Measurements from ENCODE around the gene HECTD1.
"Not testable (repeated sequence)": the region's sequence is repeated elsewhere in the genome, so short reads cannot be mapped to it uniquely, and the experiment has no call there.

The HECTD1 gene

DNA sequence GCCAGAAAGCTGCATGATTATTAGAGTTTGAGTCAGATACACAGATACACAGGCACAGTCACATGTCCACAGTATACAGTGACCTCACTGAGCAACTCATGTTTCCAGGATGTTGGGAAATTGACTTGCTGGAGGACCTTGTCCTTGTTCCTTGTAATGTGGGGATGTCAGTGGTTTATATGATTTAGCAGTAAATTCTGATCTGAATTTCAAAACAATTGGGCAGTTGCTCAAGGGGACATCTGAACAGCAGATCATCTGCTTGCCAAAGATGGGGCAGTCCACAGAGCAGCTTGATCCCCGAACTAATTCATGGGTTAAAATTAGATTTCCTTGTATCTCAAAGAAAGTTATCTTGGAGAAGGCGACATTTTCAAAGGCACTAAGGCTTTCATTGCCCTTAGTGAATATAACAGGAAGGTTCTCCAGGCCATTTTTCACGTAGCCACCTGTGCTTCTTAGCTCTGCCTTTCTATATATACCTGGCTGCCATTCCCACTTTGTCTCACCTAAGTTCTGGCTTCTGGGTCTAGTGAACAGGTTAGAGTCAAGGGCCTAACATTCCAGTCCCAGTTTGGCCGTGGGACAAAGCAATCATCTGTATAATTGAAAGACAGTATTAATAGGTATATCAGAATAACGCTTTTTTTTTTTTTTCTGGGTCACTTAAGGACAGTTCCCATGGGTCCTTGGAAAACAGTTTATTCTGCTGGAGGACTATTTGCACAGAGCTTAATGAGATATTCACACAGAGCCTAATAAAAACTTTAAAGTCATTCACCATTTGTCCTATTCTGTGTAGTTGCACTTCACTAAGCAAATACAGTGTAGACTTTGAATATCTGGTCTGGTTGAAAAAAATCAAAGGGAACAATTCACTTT is 116.5 kb downstream of the HECTD1 start:
- no peak for DNase-seq

DNA sequence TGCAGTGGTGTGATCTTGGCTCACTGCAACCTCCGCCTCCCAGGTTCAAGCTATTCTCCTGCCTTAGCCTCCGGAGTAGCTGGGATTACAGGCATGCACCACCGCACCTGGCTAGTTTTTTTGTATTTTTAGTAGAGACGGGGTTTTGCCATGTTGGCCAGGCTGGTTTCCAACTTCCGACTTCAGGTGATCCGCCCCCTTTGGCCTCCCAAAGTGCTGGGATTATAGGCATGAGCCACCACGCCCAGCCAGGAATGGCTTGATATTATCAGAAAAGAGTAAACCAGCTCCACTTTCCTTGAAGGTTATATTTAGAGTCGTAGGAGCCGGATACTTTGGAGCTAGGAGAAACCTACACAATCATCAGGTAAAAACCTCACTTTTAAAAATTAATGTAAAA is 121.1 kb downstream of the HECTD1 start:
- not testable (repeated sequence) for DNase-seq

DNA sequence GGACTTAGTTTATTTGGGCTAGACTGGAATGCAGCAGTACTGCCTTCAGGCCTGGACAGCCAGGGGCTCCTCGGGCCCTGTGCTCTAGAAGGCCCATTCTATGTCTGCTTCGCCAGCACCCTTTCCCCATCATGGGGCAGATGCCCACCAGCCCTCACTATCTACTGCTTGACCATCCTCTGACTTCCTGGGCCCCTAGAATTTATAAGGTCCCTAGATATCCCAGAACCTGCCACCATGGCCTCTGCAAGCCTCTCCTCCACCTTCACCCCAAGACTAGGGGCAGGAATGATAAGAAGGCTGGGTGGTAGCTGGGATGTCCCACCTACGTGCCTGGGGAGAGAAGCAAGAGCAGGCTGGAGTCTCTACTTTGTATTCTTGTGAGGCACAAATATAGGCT is 122.6 kb downstream of the HECTD1 start:
- DNase-seq = no peak

GRCh38 chr14:31084385-31084784 is 123.2 kb downstream of the HECTD1 start:
- DNase-seq = no peak

DNA sequence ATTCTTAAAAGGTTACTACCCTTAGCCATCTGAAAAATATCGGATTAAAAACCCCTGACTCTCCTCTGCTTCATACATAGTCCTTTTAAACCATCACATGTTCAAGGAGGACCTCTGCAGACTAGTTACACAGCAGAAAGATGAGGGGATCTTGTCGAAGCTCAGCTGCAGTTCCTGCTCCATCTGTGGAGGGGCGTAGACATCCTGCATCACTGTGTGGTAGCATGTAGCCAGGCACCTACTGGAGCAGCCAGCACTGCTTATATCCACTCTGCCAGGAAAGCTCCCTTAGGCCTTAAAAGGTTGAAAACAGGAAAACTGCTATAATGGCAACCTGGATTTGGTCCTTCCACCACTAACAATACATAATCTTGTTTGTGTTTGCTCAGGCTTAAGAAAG is 123.8 kb downstream of the HECTD1 start:
- no peak for DNase-seq

GRCh38 chr14:31080484-31080883 is 127.1 kb downstream of the HECTD1 start:
- DNase-seq = no peak

DNA sequence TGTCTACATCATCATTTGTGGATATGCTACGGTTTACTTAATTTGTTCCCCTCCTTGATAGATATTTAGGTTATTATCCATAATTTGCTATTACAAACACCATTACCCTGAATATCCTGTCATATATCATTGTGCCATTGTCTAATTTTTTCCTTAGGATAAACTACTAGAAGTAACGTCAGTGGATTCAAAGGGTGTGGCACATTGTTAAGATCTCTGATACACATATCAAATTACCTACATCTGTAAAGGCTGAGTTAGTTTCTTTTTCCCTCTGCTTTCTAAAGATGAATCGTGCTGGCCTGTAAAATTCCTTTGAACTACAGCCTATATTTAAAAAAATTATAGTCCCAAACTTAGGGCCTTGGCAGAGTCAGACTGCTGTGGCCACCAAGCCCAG is 127.5 kb downstream of the HECTD1 start:
- DNase-seq = no peak

DNA sequence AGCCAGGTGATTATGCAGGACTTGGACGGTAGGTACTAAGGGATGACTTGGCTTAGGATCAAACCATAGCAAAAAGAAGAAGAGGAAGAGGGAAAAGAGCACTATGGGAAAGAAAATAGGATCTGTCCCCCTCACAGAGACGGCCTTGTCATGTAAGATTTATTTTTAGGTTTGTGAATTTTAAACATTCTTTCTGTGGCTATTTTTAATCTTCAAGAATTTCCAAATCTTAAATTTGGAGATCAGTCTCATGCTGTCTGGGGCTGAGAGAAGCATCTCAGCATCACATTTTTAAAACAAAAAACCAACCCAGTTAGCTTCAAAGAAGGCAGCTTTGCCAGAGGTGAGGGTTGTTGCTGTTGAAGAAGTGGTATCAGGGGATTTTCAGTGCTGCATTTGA is 128.8 kb downstream of the HECTD1 start:
- DNase-seq = no peak

GRCh38 chr14:31075144-31075543 is 132.4 kb downstream of the HECTD1 start:
- no peak for DNase-seq

DNA sequence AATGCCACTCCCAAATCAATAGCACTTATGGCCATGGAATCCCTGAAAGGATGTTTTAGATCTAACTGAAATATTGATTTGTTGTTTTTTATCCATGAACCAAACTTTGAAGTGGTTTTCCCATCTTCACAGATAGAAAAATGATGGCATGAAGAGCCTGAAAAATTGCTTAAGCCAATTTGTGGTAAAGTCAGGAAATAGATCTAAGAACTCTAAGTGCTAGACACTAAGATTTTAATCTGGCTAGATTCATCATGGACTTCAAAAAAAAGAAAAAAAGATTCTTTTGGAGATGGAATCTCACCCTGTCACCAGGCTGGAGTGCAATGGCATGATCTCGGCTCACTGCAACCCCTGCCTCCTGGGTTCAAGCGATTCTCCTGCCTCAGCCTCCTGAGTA is 136.4 kb downstream of the HECTD1 start:
- no peak for DNase-seq

GRCh38 chr14:31070431-31070830 is 137.2 kb downstream of the HECTD1 start:
- no peak for DNase-seq

GRCh38 chr14:31069343-31069742 is 138.2 kb downstream of the HECTD1 start:
- no peak for DNase-seq

GRCh38 chr14:31068235-31068634 is 139.4 kb downstream of the HECTD1 start:
- DNase-seq = no peak

DNA sequence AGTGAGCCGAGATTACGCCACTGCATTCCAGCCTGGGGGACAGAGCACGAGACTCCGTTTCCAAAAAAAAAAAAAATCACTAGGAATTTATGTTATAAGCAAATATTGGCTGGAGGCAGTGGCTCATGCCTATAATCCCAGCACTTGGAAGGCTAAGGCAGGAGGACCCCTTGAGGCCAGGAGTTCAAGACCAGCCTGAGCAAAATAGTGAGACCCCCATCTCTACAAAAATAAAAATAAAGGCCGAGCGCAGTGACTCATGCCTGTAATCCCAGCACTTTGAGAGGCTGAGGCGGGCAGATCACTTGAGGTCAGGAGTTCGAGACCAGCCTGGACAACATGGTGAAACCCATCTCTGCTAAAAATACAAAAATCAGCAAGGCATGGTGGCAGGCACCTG is 144.7 kb downstream of the HECTD1 start:
- DNase-seq = not testable (repeated sequence)

GRCh38 chr14:31060253-31060875 is 147.2 kb downstream of the HECTD1 start:
- no peak for DNase-seq

DNA sequence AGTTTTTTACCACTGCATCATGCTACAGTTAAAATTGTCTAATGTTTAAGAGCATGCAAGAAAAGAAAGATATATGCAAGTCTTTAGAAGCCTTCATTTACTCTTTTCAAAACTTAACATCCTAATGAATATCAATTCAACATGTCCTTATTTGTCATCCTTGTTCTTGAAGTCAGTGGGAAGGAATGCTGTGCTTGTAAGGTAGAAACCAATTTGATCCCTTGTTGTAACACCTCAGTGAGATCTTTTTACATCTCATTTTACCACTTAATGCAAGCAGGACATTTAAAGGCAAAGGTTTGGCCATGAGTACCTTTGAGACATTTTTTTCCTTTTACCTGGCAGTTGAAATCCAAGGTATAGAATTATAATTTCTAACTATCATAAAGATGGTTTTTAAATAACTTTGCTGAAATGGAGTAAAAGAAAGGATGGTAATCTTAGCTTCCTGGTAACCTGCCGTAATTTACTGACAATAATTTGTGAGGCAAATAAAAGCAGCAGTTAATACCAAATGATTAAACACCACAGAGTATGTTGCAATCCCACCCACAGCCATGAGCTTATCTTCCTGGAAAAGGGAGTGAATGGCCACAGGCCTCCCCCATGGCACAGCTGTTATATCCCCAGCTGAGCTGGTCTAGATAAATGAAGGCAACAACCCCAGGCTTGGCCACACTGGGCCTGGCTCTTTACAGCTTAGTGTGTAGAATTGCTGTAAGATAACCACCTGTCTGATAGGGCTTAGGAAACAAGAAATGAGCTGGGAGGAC is 148.3 kb downstream of the HECTD1 start:
- no peak for DNase-seq

- no peak for DNase-seq
Measured at GRCh38 chr14:31057701-31058364, 149.8 kb downstream of the HECTD1 start.

GRCh38 chr14:31057035-31057434 is 150.6 kb downstream of the HECTD1 start:
- no peak for DNase-seq

GRCh38 chr14:31052905-31053586 is 154.5 kb downstream of the HECTD1 start:
- DNase-seq = not testable (repeated sequence)

DNA sequence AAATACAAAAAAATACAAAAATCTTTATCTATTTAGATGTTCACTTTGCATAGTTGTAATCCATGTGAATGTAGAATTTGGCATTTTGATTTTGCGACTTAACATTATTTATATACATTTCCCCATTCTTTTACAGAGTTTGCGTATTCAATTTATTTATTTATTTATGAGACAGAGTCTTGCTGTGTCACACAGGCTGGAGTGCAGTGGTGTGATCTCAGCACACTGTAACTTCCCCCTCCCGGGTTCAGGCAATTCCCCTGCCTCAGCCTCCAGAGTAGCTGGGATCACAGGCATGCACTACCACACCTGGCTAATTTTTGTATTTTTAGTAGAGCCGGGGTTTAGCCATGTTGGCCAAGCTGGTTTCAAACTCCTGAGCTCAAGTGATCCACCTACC is 156.1 kb downstream of the HECTD1 start:
- DNase-seq = no peak

GRCh38 chr14:31051023-31051422 is 156.6 kb downstream of the HECTD1 start:
- no peak for DNase-seq

Data from T-helper 9 cell (primary cell).